Measurements from ENCODE around the gene ZACN.
"Not testable (repeated sequence)": the region's sequence is repeated elsewhere in the genome, so short reads cannot be mapped to it uniquely, and the experiment has no call there.

ZACN gene

DNA sequence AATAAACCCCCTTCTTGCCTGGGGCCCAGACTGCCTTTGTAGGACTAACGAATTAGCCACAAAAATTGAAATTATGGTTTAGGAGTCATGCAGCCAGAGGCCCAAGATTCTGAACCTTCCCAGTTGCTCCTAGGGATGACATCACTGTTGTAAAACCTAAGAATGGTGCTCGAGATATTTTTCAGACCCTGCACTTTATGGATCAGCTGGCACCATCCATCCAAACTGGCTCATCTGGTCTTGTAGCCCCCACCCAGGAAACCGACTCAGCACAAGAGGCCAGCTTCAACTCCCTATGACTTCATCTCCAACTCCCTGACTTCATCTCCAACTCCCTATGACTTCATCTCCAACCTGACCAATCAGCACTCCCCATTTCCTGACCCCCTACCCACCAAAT, 40.9 kb upstream of the ZACN start:
- no peak overlapping the region for H3K4me3 ChIP-seq (ENCODE audit: low read length)
- no peak for DNase-seq (ENCODE audit: low read depth)
- TF ChIP-seq, protein P1, sequence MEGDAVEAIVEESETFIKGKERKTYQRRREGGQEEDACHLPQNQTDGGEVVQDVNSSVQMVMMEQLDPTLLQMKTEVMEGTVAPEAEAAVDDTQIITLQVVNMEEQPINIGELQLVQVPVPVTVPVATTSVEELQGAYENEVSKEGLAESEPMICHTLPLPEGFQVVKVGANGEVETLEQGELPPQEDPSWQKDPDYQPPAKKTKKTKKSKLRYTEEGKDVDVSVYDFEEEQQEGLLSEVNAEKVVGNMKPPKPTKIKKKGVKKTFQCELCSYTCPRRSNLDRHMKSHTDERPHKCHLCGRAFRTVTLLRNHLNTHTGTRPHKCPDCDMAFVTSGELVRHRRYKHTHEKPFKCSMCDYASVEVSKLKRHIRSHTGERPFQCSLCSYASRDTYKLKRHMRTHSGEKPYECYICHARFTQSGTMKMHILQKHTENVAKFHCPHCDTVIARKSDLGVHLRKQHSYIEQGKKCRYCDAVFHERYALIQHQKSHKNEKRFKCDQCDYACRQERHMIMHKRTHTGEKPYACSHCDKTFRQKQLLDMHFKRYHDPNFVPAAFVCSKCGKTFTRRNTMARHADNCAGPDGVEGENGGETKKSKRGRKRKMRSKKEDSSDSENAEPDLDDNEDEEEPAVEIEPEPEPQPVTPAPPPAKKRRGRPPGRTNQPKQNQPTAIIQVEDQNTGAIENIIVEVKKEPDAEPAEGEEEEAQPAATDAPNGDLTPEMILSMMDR (conservative IDR thresholded peaks at IDR 0.05; ENCODE audit: low read length), result no peak

DNA sequence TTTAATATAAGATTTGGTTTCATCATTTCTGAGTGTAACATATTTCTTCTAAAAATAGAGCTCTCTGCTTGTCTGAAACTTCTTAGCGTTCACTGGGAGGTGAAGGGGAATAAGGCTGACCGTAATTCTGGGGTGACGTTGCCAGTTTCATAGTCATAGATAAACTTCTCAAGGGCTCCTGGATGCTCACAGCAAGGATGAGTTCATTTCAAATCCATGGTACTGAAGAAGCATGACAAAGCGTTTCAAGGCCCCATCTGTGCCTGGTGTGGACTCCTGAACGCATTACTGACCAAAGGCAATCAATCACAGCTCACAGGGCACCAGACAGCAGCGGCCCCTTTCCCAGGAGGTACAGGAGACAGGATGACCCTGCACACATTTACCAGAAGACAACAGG, 39.9 kb upstream of the ZACN start:
- TF ChIP-seq, protein P1 (conservative IDR thresholded peaks at IDR 0.05; ENCODE audit: low read length), result no peak
- no peak overlapping the region for H3K4me3 ChIP-seq (ENCODE audit: low read length)
- no peak for DNase-seq (ENCODE audit: low read depth)

DNA sequence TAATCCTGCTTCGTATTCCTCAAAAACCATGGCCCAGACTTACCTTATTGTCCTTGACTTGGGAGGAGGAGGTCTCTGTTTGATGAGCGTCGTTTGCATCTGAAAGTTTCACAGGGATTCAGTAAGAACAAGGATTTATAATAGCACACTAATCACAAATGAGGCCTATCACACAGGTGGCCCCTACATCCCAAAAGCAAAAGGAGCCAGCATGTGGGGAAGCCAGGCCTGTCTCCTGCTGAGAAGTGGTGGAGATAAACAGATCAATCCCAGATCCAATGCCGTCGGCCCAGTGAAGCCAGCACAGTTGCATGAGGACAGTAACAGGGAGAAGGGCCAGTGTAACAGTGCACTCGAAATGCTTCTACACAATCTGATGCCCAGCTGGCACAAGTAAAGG, 38.6 kb upstream of the ZACN start:
- H3K4me3 ChIP-seq (ENCODE audit: low read length), result no peak overlapping the region
- TF ChIP-seq, protein P1 (conservative IDR thresholded peaks at IDR 0.05; ENCODE audit: low read length), result no peak
- no peak for DNase-seq (ENCODE audit: low read depth)

DNA sequence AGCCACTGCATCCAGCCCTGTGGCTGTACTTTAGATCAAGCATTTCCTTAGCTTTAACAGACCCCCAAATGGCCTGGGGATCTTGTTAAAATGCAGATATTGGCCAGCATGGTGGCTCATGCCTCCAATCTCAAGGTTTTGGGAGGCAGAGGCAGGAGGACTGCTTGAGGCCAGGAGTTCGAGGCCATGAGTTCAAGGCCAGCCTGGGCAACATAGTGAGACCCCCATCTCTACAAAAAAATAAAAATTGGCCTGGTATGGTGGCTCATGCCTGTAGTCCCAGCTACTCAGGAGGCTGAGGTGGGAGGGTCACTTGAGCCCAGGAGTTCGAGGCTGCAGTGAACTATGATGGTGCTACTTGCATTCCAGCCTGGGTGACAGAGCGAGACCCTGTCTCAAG, 36.1 kb upstream of the ZACN start:
- not testable (repeated sequence) for DNase-seq (ENCODE audit: low read depth); H3K4me3 ChIP-seq (ENCODE audit: low read length)

DNA sequence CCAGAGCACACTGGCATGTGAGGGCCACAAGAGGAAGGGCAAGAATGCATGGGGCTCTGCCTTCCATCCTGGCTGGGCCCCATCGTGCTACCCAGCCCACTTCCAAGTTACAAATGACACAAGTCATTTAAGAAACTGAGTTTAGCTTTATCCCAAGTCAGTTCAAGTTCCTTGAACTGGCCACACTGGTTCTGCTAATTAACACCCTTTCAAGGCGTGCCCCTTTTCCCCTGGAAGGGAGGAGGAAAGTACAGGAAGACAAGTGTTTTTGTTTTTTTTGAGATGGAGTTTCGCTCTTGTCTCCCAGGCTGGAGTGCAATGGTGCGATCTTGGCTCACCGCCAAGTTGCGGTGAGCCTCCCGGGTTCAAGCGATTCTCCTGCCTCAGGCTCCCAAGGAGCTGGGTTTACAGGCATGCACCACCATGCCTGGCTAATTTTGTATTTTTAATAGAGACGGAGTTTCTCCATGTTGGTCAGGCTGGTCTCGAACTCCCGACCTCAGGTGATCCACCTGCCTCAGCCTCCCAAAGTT, 34.4 kb upstream of the ZACN start:
- H3K4me3 ChIP-seq (ENCODE audit: low read length); DNase-seq (ENCODE audit: low read depth): not testable (repeated sequence)

DNA sequence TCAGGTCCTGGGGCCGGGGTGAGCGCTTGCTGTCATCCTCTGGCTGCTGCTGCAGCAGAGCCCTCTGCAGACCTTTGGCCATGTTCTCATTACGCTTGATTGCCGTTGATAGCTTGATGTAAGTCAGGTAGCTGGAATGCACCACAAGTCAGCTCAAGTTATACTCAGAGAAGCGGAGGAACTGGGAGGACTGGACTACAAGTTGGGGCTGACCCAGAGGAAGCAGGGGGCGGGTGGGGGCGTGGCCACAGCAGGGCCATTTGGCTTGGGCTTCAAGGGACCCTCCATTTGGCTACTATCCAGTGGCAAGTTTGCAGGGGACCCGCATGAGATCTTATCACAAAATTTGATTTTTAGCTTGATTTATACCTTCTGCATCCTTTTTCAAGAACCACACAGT, 32.9 kb upstream of the ZACN start:
- no peak overlapping the region for H3K4me3 ChIP-seq (ENCODE audit: low read length)
- DNase-seq (ENCODE audit: low read depth), result no peak
- TF ChIP-seq, protein P1 (conservative IDR thresholded peaks at IDR 0.05; ENCODE audit: low read length), result no peak

DNA sequence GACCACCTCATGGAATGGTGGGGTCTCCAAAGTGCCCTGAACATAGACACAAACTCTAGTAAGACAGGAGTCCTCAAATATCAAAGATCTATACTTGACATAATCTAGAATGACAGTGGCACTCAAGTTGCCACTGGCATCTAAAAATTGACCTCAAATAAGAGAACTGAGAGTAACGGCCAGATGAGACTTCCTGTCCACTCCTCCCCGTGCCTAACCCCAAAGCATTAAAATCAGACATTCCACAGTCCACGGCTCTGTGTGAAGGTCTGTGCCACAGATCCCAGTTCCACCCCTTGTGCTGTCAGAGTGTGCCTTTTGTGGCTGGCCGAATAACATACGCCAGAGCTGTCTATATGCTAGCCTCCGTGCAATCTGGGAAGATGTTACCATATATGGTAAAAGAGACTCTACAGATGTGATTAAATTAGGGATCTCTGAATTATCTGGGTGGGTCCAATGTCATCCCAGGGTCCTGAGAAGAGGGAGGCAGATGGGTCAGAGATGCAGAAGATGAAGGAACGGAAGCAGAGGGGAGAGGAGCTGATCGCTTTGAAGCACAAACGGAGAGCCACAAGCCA, 30.9 kb upstream of the ZACN start:
- H3K4me3 ChIP-seq (ENCODE audit: low read length), result no peak overlapping the region
- no peak for DNase-seq (ENCODE audit: low read depth)
- TF ChIP-seq, protein P1 (conservative IDR thresholded peaks at IDR 0.05; ENCODE audit: low read length), result no peak

DNA sequence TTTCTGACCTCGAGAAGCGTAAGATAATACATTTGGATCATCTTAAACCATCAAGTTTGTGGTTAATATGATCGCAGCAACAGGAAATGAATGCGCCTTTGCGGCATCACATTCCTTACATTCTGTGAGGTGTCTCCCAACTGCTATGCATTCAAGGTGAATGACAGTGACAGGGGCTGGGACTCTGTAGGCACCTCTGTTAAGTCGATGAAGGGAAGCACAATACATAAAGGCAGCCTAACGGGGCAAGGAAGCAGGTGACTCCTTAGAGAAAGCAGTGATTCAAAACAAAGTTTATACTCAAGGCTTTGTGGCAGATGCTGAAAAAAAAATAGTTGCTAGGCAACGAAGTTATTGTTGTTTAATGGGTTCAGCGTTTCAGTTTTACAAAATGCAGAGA, 30.3 kb upstream of the ZACN start:
- no peak overlapping the region for H3K4me3 ChIP-seq (ENCODE audit: low read length)
- TF ChIP-seq, protein P1 (conservative IDR thresholded peaks at IDR 0.05; ENCODE audit: low read length), result no peak
- no peak for DNase-seq (ENCODE audit: low read depth)

Measured in AG10803 (cell line).